IPS-NIHi7 (cell line): ENCODE data around the gene MAPK8.
"Not testable (repeated sequence)": the region's sequence is repeated elsewhere in the genome, so short reads cannot be mapped to it uniquely, and the experiment has no call there.

Experiments used
- DNase-seq: peaks from one replicate; pipeline ENCODE4 v3.0.0; 2012; ENCODE audit warnings: mixed read lengths; ENCODE audit errors: extremely low spot score

Gene MAPK8

DNA sequence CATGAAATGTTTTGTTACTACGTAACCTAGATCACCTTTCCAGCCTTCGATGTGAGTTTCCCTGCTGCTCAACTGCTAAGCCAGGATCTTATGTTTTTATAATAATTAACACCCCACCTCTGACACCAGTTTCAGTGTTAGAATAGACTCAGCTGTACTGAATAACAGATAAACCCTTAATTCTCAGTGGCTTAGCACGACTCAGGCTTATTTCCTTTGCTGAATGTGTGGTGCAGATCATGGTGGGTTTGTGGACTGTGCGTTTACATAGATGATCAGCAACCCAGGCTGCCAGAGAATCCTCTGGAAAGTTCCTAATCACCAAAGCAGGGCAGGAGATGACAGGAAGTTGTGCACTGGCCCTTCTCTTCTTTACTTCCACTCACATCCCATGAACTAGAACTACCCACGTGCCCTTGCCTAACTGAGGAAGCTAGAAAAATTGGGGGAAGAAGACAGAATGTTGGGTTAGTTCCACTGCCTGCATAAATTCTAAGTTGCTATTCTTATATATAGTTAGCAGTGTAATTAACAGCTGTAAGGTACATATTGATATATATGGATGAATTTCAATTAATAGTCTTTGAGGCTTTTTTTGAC lies 111.8 kb downstream of the MAPK8 start:
- no peak for DNase-seq

DNA sequence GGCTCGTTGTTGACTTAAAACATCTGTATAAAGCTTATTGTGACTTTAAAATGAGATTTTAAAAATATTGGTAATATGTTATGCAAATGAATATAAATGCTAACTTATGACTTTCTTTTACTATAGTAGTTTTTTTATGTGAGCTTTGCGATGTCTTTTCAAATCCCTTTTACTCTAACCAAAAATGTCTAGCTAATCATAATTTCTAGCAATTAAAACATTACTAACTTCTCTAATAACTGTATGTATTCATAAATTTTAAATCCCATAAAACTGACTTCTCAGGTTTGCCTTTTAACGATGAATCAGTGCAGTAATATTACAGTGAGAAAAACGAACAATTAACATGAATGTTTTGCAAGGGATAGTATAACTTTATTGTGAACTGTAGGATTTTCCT lies 113.2 kb downstream of the MAPK8 start:
- no peak for DNase-seq

DNA sequence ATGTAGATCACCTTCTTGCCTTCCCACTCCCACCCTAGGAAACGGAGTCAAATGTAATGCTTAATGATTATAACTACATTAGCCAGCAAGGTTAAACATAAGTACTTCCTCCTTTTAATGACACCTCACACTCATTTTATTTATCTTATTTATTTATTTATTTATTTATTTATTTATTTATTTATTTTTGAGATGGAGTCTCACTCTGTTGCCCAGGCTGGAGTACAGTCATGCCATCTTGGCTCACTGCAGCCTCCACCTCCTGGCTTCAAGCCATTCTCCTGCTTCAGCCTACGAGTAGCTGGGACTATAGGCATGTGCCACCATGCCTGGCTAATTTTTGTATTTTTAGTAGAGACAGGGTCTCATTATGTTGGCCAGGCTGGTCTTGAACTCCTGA lies 115.4 kb downstream of the MAPK8 start:
- DNase-seq, result not testable (repeated sequence)

DNA sequence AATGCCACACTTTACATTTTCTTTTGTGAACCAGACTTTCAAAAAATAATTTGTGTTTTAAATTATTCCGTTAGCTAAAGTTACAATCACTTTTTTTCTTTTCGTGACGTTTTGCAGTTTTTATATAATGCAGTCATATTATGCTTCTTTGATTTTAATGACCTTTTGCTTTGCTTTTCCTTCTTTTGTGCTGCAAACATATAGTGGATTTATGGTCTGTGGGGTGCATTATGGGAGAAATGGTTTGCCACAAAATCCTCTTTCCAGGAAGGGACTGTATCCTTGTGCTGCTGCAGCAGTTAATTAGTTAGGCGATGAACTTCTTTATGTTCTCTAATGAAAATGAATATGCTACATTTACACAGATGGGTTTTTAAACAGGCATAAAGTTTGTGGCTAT lies 117.4 kb downstream of the MAPK8 start:
- DNase-seq, result no peak

DNA sequence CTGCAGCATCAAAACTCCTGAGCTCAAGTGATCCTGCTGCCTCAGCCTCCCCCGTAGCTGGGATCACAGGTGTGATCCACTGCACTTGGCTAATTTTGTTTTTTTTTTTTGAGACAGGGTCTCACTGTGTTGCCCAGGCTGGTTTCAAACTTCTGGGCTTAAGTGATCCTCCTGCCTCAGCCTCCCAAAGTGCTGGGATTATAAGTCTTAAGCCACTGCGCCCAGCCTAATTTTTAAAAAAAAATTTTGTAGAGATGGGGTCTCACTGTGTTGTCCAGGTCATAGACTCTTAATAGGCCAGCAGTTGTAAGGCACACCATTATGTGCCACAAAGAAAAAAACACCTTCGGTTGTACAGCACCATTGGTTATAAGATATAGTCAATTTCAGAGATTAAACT lies 122.4 kb downstream of the MAPK8 start:
- DNase-seq, result no peak

DNA sequence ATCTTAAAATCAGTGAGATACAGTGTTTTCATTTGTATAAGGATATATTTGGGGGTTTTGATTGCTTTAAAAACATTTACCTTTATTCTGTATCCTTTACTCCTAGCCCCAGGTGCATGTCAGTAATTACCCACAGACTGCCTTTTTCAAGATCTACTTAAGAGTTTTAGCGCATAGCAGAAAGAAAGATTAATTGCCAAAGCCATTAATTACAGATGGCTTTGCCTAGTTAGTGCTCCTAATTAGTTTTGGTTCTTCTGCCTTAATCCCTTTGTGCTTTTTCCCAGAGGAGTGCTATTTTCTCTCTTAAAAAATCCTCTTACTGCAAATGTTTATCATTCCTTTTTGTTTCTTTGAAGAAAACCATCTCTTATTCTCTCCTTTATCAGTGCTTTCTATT lies 122.8 kb downstream of the MAPK8 start:
- no peak for DNase-seq

DNA sequence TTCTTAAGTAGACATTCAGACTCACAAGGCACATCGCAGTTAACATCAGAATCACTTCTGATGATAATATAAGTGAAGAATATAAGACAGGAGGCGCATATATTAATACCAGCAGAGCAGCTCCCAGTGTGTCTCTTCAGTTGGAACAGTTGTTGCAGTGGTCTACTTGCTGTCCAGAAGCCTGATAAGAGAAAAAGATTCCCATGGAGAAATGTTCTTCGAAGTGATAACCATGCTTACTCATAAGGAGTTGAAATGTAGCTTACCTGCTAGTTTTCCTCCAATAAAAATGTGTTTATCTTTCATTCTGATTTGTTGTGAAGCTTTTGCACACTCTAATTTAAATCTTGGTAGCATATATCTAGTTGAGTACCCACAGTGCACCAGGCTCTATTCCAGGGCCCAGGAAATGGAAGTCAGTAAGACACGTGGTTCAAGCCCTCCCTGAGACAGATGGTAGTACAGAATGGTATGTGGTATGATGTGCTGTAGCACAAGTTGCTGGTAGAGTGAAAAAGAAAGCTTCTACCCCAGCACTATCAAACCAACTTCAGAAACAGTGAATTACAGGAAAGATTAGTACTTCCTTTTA lies 124.0 kb downstream of the MAPK8 start:
- DNase-seq, result no peak

DNA sequence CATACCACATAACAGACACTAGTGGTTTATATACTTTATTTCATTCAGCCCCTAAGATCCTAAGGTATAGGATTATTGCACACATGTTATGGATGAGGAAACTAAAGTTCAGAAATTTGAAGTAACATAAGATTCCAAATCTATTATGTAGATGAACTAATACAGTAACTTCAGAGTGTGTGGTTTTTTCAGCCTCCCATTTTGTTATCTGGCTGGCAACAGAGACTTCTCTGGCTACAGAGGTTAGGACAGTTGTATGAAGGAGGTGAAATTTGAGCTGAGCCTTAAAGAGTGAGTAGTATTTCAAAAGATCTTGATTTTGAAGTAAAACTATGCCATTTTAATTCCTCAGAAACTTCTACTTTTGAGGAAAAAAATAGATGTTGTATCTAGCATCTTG lies 125.4 kb downstream of the MAPK8 start:
- DNase-seq, result no peak

DNA sequence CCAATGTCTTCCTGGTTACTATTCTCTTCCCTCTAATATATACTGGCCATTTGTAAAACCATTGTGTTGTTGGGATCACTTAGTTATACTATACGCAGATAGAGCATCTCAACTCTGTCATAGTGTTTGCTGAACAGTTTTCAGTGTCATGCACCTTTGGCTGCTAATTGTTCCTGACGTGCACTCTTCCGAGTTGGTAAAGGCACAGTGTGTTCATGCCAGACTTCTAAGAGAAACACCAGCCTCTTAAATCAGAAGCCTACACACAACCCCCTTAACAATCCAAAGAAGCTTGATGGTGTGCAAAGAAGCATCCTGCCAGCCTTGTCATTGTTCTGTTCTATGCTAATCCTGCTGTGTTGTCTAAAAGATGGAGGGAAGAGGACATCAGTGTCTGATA lies 131.1 kb downstream of the MAPK8 start:
- no peak for DNase-seq

DNA sequence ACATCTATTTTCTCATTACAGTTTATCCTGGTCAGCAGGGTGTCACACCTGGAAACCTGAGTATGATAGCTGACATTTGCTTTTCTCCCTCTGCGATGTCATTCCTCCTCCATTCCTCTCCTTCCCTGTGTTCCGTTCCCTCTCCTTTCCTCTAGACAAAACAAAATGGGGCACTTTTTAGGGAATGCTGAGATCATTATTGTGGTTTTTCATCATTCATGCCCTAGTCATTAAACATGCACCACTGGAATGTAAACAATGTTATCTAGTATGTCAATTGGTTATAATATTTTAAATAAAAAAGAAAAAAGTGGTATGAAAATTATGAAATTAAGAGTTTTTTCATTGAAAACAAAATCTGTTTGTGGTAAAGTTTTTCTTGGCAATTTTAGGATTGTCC lies 132.6 kb downstream of the MAPK8 start:
- DNase-seq, result no peak

DNA sequence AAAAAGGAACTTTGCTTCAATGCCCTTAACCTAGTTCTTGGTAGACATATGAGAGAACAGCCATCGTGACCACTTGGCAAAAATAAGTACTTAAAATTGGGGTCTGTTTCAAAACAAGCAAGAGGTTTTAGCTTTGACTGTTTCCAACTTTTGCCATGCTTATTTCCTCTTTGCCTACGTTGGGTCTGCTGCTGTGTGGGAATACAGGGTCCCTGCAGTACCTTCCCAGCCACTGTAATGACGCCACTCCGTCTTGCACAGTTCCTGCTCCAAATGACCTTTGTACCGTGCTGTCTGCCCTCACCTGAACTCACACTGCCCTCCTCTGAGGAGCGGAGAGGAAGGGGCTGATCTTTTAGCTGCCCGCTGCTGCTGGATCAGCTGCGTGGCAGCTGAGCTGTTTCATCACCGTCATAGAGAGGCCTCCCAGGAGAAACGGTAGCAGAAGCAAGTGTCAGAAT lies 133.1 kb downstream of the MAPK8 start:
- no peak for DNase-seq

DNA sequence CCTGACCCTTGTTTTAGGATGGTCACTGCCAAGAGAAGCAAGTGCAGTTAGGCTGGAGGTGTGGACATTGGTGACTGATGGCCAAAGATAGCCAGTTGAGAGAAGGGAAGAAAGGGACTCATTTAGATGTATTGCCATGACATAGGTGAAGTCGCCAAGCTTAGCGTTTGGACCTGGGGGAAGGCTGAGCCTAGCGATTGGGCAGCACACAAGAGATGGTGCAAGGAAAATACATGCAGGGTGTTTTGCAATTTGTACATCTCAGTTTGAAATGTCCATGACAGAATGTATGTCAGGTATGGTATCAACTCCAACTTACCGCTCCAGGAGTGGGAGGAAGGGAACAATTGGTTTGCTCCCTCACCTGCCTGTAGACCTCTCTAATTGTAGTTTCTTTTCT lies 134.3 kb downstream of the MAPK8 start:
- no peak for DNase-seq

DNA sequence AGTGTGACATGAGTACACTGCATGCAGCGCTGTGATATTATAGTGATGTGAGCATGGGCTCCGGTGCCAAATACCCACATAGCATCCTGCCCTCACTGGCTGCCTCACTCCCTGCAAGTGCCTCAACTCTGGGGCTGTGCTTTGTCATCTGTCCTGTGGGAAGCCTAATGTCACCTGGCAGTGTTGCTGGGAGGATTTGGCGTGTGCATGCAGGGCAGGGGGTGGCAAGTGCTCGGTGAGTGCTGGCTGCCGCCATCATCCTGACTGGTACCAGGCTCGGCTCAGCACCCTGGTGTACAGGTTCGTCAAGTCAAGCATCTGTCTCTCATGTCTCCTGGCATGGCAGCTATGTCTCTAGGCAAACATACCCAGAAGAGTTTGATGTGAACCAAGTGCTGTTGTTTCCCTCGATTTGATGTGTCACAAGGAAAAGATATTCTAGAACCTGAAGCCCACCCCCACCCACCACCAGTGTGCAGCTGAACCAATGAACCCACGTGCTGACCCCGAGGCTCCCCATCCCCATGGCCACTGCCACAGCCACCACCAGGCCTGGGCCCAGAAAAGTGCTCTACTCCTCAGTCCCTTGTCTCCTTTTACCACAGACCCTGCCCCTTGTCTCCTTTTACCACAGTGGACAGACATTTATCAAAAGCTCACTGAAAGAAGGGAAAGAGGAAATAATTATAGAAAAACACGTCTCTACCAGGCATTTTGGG lies 135.8 kb downstream of the MAPK8 start:
- no peak for DNase-seq

DNA sequence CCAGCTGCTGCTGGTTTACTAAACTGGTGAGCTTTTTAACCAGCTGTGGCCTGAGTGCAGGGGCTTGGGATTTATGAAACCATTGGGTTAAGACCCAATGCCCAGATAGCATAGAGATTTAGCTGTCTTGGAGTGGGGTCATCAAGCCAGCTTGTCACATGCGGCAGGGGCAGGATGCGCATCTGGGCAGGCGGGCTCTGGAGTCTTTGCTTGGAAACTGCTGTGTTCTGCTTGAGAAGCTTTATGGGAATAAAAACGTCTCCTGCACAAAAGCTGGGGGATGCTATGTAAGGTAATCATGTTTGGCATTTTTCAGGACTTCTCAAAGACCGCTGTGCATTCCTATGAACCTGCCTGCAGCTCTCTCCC lies 136.3 kb downstream of the MAPK8 start:
- DNase-seq, result no peak

DNA sequence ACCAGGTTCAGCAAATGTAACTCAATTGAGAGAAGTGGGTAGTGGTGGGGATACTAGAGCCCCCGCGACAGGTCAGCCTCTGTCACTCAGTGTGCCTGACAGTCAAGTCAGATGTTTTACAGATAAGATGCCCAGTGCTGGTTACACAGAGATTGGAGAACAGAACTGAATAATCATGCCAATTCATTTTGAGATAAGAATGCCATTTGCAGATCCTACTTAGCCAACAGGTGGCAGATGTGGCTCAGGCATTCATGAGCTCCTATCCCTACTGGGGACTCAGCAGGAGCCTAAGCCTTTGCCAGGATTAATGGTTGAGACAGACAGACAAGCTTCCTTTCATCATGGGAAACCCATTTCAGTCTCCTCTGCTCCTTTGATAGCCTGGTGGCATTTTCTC lies 137.8 kb downstream of the MAPK8 start:
- peak; percentile 80 for DNase-seq

DNA sequence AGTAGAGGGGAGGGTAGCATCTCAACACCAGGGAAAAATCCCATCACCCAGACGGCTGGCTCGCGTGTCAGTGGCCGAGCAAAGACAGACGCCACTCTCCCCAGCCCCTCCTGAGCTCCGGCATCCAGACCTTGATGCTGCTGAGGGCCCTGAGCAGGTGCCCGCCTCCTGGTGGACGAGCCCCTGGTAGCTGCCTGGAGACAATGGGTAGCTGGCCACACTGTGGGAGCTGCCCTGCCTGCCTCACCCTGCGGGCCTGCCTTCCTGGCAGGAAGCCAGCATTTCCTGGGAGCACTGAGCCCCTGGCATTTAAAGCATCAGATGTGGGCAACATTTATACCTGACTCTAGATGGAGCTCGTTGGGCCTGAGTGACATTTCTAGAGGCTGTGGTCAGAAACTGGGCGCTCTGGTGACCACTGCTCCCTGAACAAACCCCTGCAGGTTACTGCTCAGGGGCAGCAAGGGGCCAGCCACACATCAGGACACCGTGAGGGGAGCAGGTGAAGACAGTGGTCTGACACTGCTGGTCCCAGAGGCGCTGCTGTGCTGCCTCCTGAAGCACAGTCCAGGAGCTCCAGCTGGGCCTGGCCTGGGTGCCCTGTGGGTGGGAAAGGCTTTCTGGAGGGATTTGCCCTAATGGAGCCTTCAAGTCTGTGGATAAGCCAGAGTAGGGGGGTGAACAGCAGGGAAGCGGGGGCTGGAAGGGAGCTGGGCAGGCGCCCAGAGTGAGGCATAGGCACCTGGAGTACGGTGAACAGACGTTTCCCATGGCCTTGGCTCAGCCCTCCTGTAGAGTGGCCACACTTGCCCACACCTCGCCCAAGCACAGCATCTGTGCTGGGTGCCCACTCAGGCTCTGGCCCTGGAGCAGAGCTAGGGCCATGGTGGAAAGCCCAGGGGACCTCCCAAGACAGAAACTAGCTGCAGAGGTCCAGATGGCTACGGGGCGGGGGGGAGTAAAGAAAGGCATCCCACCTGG lies 138.7 kb downstream of the MAPK8 start:
- DNase-seq, result peak; percentile 60

DNA sequence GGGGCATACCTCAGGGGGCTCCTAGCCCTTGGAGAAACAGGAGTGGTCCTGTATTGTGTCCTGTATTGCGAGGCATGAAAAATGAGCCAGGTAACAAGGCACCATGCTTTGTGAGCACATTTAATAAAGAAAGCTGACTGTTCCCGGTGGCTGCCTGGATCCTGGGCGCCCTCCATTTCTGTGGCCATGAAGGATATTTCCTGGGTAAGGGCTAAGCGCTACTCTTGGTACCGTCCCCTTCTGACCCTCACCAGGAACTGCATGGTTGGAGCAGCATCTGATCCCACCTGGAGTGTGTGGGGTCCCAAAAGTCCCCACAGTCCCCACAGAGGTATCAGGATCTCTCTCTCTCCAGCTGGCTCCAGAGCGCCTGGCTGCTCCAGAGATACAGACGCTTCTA lies 139.5 kb downstream of the MAPK8 start:
- no peak for DNase-seq

DNA sequence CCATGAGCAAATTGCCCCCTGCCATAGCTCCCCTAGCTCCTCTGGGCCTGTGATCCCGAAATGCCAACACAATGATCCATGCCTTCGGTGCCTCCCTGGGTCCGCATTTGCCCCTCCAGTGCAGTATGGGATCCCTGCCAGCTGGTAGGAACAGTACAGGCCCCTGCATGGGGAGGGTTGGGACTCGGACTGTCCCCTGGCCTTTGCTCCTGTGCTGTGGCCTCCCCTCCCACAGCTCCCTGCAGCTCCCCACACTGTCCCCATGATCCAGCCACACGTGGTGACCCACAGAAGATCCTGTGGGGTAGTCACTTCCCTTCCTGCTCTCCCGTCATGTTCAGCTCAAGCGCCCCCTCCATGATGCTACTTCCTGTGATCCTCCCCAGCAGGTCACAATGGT lies 140.3 kb downstream of the MAPK8 start:
- no peak for DNase-seq

DNA sequence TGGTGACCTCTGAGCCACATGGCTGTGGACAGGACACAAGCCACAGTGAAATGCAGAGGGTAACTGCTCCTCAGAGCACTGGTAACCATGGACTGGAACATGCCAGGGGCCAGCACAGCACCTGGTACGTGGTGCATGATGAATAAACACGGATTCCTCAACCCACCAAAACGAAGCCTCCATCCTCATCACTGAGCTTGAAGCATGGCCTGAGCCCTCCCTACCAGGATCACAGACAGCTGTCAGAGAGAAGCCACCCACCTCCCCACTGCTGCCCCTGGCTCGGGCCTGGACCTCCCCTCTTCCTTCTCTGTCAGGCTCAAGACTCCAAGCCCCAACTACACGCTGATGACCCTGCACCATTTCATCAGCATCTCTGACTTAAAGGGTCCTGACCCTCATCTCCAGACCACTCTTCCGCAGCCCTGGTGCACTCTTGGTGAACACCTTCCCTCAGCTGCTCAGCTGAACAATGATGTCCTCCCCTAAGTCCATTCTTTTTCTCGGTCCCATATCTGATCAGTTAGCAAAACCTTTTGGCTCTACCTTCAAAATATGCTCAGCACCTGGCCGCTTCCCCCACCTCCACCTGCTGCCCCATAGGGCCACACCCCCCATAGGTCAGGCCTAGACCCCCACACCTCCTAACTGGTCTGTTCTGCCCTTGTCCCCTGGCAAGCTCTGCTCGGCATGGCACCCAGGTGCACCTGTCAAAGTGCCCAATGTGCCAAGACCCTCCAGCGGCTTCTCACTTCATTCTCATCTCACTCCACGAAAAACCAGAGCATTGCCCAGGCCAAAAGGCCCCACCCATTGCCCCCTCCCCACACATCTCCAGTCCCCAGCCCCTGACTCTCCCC lies 141.1 kb downstream of the MAPK8 start:
- DNase-seq, result no peak

DNA sequence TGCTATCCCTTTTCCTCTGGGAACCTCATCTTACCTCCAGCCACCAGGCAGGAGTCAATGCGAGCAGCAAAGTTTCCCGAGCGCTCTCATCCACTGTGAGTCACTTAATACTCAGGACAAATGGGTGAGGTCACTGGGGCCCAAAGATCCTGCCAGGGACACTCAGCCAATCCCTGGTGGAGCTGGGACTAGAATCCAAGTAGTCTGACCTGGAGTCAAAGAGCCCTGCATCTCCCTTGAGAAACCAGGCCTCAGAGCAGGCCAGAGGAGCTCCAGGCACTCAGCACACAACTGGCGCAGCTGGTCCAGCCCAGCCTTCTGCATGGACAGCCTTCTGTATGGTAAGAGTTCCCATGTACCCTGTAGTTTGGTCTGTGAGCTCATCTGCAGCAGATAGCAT lies 142.3 kb downstream of the MAPK8 start:
- no peak for DNase-seq

DNA sequence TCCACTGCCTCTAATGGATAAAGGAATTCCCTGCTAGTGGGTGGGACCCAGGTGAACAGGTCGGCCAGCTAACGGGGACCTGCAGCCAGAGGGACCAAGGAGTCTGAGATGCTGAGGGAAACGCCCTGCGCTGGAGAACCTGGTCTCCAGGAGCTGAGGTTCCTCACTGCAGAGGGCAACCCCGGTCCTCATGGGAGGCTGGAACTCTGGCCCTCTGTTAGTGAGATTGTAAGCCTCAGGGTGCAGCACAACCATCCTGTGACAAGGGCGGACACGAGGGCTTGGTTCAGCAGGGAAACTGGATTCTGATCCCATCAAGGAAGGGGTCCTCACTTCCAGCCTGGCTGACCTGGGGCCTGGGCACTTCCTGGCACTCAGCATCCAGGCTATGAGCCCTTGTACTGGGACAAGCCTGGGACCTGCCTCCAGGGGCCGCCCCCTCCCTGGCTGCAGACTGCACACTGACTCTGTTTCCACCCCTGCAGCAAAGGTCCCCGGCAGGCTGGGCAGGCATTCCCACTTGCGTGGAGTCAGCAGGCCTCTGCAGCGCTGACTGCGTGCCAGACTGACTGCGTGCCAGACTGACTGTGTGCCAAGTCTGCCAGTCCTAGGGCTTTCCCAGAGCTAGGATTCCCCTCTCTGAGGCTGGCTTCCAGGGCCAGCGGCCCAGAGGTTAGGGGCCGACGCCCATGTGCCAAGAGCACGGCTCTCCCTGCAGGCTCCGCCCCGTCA lies 143.2 kb downstream of the MAPK8 start:
- DNase-seq, result no peak
